Medulla oblongata (tissue), 1 donor: ENCODE results near the gene IGFL2.
A peak's percentile ranks its signal among the peaks of the same experiment; 100 is the strongest.
"Not testable (repeated sequence)": the region's sequence is repeated elsewhere in the genome, so short reads cannot be mapped to it uniquely, and the experiment has no call there.

Experiments used
- DNase-seq: peaks from one replicate; pipeline ENCODE4 v3.0.0-alpha.2; 2015; ENCODE audit errors: extremely low spot score

IGFL2 gene

GRCh38 chr19:46189971-46190888, 42.2 kb downstream of the IGFL2 start:
- no peak for DNase-seq

GRCh38 chr19:46191356-46191755, 43.3 kb downstream of the IGFL2 start:
- no peak for DNase-seq

- no peak for DNase-seq
Measured at GRCh38 chr19:46191972-46192371, 43.9 kb downstream of the IGFL2 start.

- DNase-seq = not testable (repeated sequence)
Measured at GRCh38 chr19:46192626-46192991, 44.6 kb downstream of the IGFL2 start.

GRCh38 chr19:46192992-46193650, 45.1 kb downstream of the IGFL2 start:
- peak; percentile 40 for DNase-seq

GRCh38 chr19:46193678-46194077, 45.6 kb downstream of the IGFL2 start:
- DNase-seq = no peak

GRCh38 chr19:46195104-46195503, 47.1 kb downstream of the IGFL2 start:
- no peak for DNase-seq

GRCh38 chr19:46195919-46196318, 47.9 kb downstream of the IGFL2 start:
- DNase-seq = not testable (repeated sequence)

- no peak for DNase-seq
Measured at GRCh38 chr19:46196410-46197124, 48.5 kb downstream of the IGFL2 start.

- DNase-seq = no peak
Measured at GRCh38 chr19:46197314-46198070, 49.5 kb downstream of the IGFL2 start.

- DNase-seq = no peak
Measured at GRCh38 chr19:46198756-46199155, 50.7 kb downstream of the IGFL2 start.

- DNase-seq = peak; percentile 36
Measured at GRCh38 chr19:46201454-46202310, 53.6 kb downstream of the IGFL2 start.

- DNase-seq = no peak
Measured at GRCh38 chr19:46202426-46202825, 54.4 kb downstream of the IGFL2 start.

- peak; percentile 10 for DNase-seq
Measured at GRCh38 chr19:46202872-46203860, 55.1 kb downstream of the IGFL2 start.

GRCh38 chr19:46204008-46204407, 56.0 kb downstream of the IGFL2 start:
- DNase-seq = no peak

GRCh38 chr19:46205183-46205984, 57.3 kb downstream of the IGFL2 start:
- no peak for DNase-seq

GRCh38 chr19:46206176-46206575, 58.1 kb downstream of the IGFL2 start:
- no peak for DNase-seq

GRCh38 chr19:46206682-46207081, 58.6 kb downstream of the IGFL2 start:
- no peak for DNase-seq

- DNase-seq = not testable (repeated sequence)
Measured at GRCh38 chr19:46207858-46208257, 59.8 kb downstream of the IGFL2 start.
